CD4-positive, alpha-beta T cell (primary cell): ENCODE measurements around the gene GABRB2. TPM values are rescaled to one million over a fixed set of nuclear protein-coding genes. Genes with fewer than 3 reads are reported as not detected.
"Not testable (repeated sequence)": the region's sequence is repeated elsewhere in the genome, so short reads cannot be mapped to it uniquely, and the experiment has no call there.

Experiments
- ATAC-seq: fragments of 200-7000 bp; cut with Tn5 transposase; one replicate; pipeline ENCODE4 v1.10.0; 2022; ENCODE audit warnings: mild to moderate bottlenecking; ENCODE audit not compliant: poor library complexity
- CTCF ChIA-PET: fragments of 350-600 bp; sonication (Branson Sonifier 250); formaldehyde crosslinking; loops from one replicate; lab custom pipeline; 2021; ENCODE audit warnings: antibody characterized with exemption, inconsistent platforms; lab: Charles Lee
- POLR2A ChIA-PET: fragments of 350-600 bp; sonication (Branson Sonifier 250); formaldehyde crosslinking; loops from one replicate; lab custom pipeline; 2021; ENCODE audit warnings: antibody characterized with exemption, inconsistent platforms; lab: Charles Lee
- DNase-seq, 14 experiments: peaks; one replicate each; pipeline ENCODE4 v3.0.0-alpha.2; 2013 to 2020; ENCODE audit warnings: mixed read lengths in 2 of 14
- H3K27ac ChIP-seq, 2 donors: one replicate each; pipeline versions ENCODE4 v1.5.1 to v1.7.0; 2013; ENCODE audit warnings: low read length in 2 of 2, low read depth in 1 of 2, mild to moderate bottlenecking in 1 of 2
- H3K27me3 ChIP-seq, 2 experiments: 1 replicate in 1 of 2; 2 replicates in 1 of 2; pipeline versions ENCODE4 v1.6.1 to v1.7.0; 2013; ENCODE audit warnings: low read length in 2 of 2, control low read depth in 1 of 2, mild to moderate bottlenecking in 1 of 2, moderate library complexity in 1 of 2; ENCODE audit not compliant: insufficient read depth in 2 of 2, control insufficient read depth in 1 of 2
- H3K36me3 ChIP-seq: one replicate; pipeline ENCODE4 v1.6.1; 2013; ENCODE audit warnings: low read length, control low read depth; ENCODE audit not compliant: insufficient read depth
- H3K4me1 ChIP-seq: one replicate; pipeline ENCODE4 v1.6.1; 2013; ENCODE audit warnings: low read length, control low read depth; ENCODE audit not compliant: insufficient read depth
- H3K4me3 ChIP-seq: one replicate; pipeline ENCODE4 v1.5.1; 2013; ENCODE audit warnings: mild to moderate bottlenecking, low read length, moderate library complexity
- H3K9me3 ChIP-seq, 2 experiments: 1 replicate in 1 of 2; 2 replicates in 1 of 2; pipeline versions ENCODE4 v1.6.1 to v1.7.0; 2013; ENCODE audit warnings: low read length in 2 of 2, mild to moderate bottlenecking in 2 of 2, control low read depth in 1 of 2, moderate library complexity in 1 of 2; ENCODE audit not compliant: control insufficient read depth in 1 of 2, insufficient read depth in 1 of 2
- H3K27ac Mint-ChIP-seq: one replicate; pipeline ENCODE4 v1.8.0; 2020; ENCODE audit warnings: mixed read lengths
- H3K27me3 Mint-ChIP-seq: one replicate; pipeline ENCODE4 v1.8.0; 2021; ENCODE audit warnings: mixed read lengths
- H3K36me3 Mint-ChIP-seq: one replicate; pipeline ENCODE4 v1.8.0; 2021; ENCODE audit warnings: low read depth, mixed read lengths
- H3K4me1 Mint-ChIP-seq: one replicate; pipeline ENCODE4 v1.8.0; 2021; ENCODE audit warnings: low read depth, mixed read lengths
- H3K4me3 Mint-ChIP-seq: one replicate; pipeline ENCODE4 v1.8.0; 2020; ENCODE audit warnings: mild to moderate bottlenecking, mixed read lengths
- H3K9me3 Mint-ChIP-seq: one replicate; pipeline ENCODE4 v1.8.0; 2020; ENCODE audit warnings: mixed read lengths
- intact Hi-C, 2 experiments: fragments of 100-400 bp; cut with DNase I in 1 of 2; cut with micrococcal nuclease in 1 of 2; formaldehyde crosslinking; loops; one replicate each; pipeline versions ENCODE4 v1.15.1 to v1.9.0; 2023 to 2025; cut with DNase I, micrococcal nuclease
- total RNA-seq, 174 experiments: library from RNA in 2 of 174; stranded (reverse) in 2 of 174; gene quantifications; one replicate each; pipeline ENCODE4 v1.2.3 and lab custom pipeline; 2021 to 2026
- TF ChIP-seq, protein P1 (sequence below): fragments of 200-600 bp; IDR thresholded peaks from one replicate; pipeline ENCODE4 v1.8.0; 2022; ENCODE audit warnings: antibody characterized with exemption, mild to moderate bottlenecking

GABRB2 gene
- total RNA-seq, 2 experiments from 2014 or later, result not detected

DNA sequence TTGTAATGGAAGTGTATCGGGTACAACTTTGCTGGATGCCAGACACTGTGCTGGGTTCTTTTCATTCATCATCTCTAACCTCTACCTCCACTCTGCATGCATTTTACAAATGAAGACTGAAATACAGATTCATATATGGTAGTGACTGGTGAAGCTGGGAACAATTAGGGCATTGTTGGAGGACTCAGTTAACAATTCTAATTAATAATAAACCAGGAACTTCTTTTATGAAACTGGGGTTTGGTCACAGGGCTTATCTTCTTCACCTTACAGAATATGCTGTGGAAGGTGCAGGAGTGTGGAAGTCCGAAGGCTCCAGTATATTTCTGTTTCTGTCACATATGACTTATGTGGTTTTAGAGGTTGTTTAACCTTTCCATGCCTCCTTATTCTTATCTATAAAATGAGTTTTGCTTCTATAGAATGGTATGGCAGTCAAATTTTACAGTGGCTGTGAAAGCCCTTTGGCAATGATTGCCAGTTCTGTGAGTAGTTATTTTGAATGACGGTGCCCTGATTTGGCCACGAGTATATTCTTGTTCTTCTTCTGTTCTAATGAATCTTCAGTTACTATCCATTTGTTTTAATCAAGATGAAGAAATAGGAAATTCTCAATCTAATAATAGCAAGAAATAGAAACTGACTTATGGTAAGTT, 284.7 kb downstream of the GABRB2 start:
- Mint-ChIP-seq H3K4me1 (no peaks in the 10 kb centered on the region), H3K36me3 (no peaks in the 10 kb centered on the region), H3K27me3 (no peaks in the 10 kb centered on the region), H3K4me3 (no peak overlapping the region), H3K27ac (no peak overlapping the region), H3K9me3 (no peaks in the 10 kb centered on the region)
- no peaks in the 10 kb centered on the region for H3K4me1 ChIP-seq
- no peaks in the 10 kb centered on the region for H3K27me3 ChIP-seq
- no peak overlapping the region for H3K4me3 ChIP-seq
- H3K27ac ChIP-seq, result no peak overlapping the region
- CTCF ChIA-PET, result no interaction called here
- H3K9me3 ChIP-seq, result no peaks in the 10 kb centered on the region
- no peaks in the 10 kb centered on the region for H3K36me3 ChIP-seq
- POLR2A ChIA-PET, result no interaction called here
- DNase-seq, result no peak
- TF ChIP-seq, protein P1, sequence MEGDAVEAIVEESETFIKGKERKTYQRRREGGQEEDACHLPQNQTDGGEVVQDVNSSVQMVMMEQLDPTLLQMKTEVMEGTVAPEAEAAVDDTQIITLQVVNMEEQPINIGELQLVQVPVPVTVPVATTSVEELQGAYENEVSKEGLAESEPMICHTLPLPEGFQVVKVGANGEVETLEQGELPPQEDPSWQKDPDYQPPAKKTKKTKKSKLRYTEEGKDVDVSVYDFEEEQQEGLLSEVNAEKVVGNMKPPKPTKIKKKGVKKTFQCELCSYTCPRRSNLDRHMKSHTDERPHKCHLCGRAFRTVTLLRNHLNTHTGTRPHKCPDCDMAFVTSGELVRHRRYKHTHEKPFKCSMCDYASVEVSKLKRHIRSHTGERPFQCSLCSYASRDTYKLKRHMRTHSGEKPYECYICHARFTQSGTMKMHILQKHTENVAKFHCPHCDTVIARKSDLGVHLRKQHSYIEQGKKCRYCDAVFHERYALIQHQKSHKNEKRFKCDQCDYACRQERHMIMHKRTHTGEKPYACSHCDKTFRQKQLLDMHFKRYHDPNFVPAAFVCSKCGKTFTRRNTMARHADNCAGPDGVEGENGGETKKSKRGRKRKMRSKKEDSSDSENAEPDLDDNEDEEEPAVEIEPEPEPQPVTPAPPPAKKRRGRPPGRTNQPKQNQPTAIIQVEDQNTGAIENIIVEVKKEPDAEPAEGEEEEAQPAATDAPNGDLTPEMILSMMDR, result no peak
- no peak for ATAC-seq
- intact Hi-C loops, result no loop called here

DNA sequence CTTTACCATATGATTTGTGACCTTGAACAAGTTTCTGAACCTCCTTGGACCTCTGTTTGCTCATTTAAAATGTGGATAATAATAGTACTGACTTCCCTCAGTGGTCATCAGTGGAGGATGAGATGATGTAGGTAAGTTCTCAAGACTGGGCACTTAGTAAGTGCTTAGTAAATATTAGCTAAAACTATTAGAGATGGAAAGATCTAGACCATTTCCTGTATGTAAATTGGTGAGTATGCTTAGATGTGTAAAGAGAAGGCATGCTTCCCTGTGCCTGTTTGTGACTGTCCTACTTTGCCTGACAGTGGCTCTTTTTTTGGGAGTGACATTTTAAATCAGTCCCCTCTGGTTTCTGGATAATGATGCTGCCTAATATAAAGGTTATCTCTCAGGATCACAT, 288.1 kb downstream of the GABRB2 start:
- Mint-ChIP-seq H3K27me3 (no peaks in the 10 kb centered on the region), H3K36me3 (no peaks in the 10 kb centered on the region), H3K27ac (no peak overlapping the region), H3K4me3 (no peak overlapping the region), H3K9me3 (no peaks in the 10 kb centered on the region), H3K4me1 (no peaks in the 10 kb centered on the region)
- H3K4me1 ChIP-seq, result no peaks in the 10 kb centered on the region
- no peak overlapping the region for H3K4me3 ChIP-seq
- no peaks in the 10 kb centered on the region for H3K36me3 ChIP-seq
- intact Hi-C loops, result no loop called here
- TF ChIP-seq, protein P1, result no peak
- no peak overlapping the region for H3K27ac ChIP-seq
- DNase-seq, result no peak
- no peak for ATAC-seq
- H3K27me3 ChIP-seq, result no peaks in the 10 kb centered on the region
- ChIA-PET POLR2A (no interaction called here), CTCF (no interaction called here)
- H3K9me3 ChIP-seq, result no peaks in the 10 kb centered on the region

GRCh38 chr5:161256957-161257356, 289.6 kb downstream of the GABRB2 start:
- no peaks in the 10 kb centered on the region for H3K4me1 ChIP-seq
- no peaks in the 10 kb centered on the region for H3K36me3 ChIP-seq
- Mint-ChIP-seq H3K36me3 (no peaks in the 10 kb centered on the region), H3K4me1 (no peaks in the 10 kb centered on the region), H3K27ac (no peak overlapping the region), H3K27me3 (no peaks in the 10 kb centered on the region), H3K4me3 (no peak overlapping the region), H3K9me3 (no peaks in the 10 kb centered on the region)
- no peaks in the 10 kb centered on the region for H3K9me3 ChIP-seq
- intact Hi-C loops, result no loop called here
- DNase-seq, result no peak
- no peak overlapping the region for H3K4me3 ChIP-seq
- TF ChIP-seq, protein P1, result no peak
- no peaks in the 10 kb centered on the region for H3K27me3 ChIP-seq
- ATAC-seq, result no peak
- ChIA-PET CTCF (no interaction called here), POLR2A (no interaction called here)
- H3K27ac ChIP-seq, result no peak overlapping the region

- H3K36me3 Mint-ChIP-seq, H3K27me3 ChIP-seq, H3K27ac ChIP-seq, H3K4me3 ChIP-seq, H3K4me1 Mint-ChIP-seq, H3K4me3 Mint-ChIP-seq, H3K36me3 ChIP-seq, H3K9me3 Mint-ChIP-seq, intact Hi-C loops, H3K4me1 ChIP-seq, ATAC-seq, POLR2A ChIA-PET, H3K27ac Mint-ChIP-seq, H3K9me3 ChIP-seq, H3K27me3 Mint-ChIP-seq, DNase-seq, CTCF ChIA-PET: not testable (repeated sequence)
Observed at GRCh38 chr5:161252955-161253354, 293.6 kb downstream of the GABRB2 start.
